KMS-11 (cell line): ENCODE measurements around the gene TAGLN3.

Experiments
- H2AFZ ChIP-seq: fragments of 200-600 bp; sonication (generic); 2 replicates; pipeline ENCODE4 v1.6.1; 2016; ENCODE audit warnings: antibody characterized with exemption, mixed run types, low read depth
- H3K27ac ChIP-seq: fragments of 200-600 bp; sonication (generic); 2 replicates; pipeline ENCODE4 v1.6.1; 2016; ENCODE audit warnings: mild to moderate bottlenecking, mixed run types
- H3K27me3 ChIP-seq: fragments of 200-600 bp; sonication (generic); 2 replicates; pipeline ENCODE4 v1.6.1; 2017; ENCODE audit warnings: mild to moderate bottlenecking, low read depth, mixed run types, moderate library complexity; ENCODE audit not compliant: insufficient read depth
- H3K36me3 ChIP-seq: fragments of 200-600 bp; sonication (generic); 2 replicates; pipeline ENCODE4 v1.6.1; 2017; ENCODE audit warnings: mild to moderate bottlenecking, mixed run types; ENCODE audit not compliant: insufficient read depth
- H3K4me1 ChIP-seq: fragments of 200-600 bp; sonication (generic); 2 replicates; pipeline ENCODE4 v1.6.1; 2016; ENCODE audit warnings: mild to moderate bottlenecking, low read depth, mixed run types; ENCODE audit not compliant: poor library complexity, severe bottlenecking
- H3K4me2 ChIP-seq: fragments of 200-600 bp; sonication (generic); 2 replicates; pipeline ENCODE4 v1.7.0; 2016; ENCODE audit warnings: mild to moderate bottlenecking, mixed run types
- H3K4me3 ChIP-seq: fragments of 200-600 bp; sonication (generic); IDR thresholded peaks from 2 replicates; pipeline ENCODE4 v1.6.1; 2017; ENCODE audit warnings: low read depth, low read length, mixed read lengths; ENCODE audit not compliant: insufficient read depth
- H3K79me2 ChIP-seq: fragments of 200-600 bp; sonication (generic); 2 replicates; pipeline ENCODE4 v1.6.1; 2016; ENCODE audit warnings: low read depth, mixed run types; ENCODE audit not compliant: insufficient read depth
- H3K9ac ChIP-seq: fragments of 200-600 bp; sonication (generic); 2 replicates; pipeline ENCODE4 v1.6.1; 2016; ENCODE audit warnings: mild to moderate bottlenecking, mixed run types
- H4K20me1 ChIP-seq: fragments of 200-600 bp; sonication (generic); 2 replicates; pipeline ENCODE4 v1.6.1; 2016; ENCODE audit warnings: mild to moderate bottlenecking, mixed run types; ENCODE audit not compliant: insufficient read depth
- CTCF ChIP-seq: fragments of 200-600 bp; sonication (generic); conservative IDR thresholded peaks from 2 replicates; pipeline ENCODE4 v1.6.1; 2017; ENCODE audit warnings: low read depth, mild to moderate bottlenecking, antibody characterized with exemption, low read length, moderate library complexity, mixed read lengths

The TAGLN3 gene

DNA sequence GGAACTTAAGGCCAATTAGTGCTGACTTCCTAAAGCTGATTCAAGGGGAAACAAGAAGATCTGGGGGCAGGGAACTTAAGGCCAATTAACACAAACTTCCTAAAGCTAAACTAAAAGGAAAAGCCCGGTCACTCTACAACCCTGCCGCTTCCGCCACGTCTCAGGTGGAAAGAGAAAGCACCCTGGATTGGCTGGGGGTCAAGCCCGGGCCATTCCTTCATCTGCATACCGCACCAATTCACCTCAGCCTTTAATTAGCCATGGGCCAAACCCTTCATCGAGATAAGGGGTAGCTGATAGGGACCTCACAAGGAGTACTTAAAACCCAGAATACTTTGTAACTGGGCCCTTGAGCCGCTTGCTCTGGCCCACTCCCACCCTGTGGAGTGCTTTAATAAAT, 50.2 kb downstream of the TAGLN3 start:
- no peak for TF ChIP-seq CTCF
- no peak overlapping the region for H2AFZ ChIP-seq

DNA sequence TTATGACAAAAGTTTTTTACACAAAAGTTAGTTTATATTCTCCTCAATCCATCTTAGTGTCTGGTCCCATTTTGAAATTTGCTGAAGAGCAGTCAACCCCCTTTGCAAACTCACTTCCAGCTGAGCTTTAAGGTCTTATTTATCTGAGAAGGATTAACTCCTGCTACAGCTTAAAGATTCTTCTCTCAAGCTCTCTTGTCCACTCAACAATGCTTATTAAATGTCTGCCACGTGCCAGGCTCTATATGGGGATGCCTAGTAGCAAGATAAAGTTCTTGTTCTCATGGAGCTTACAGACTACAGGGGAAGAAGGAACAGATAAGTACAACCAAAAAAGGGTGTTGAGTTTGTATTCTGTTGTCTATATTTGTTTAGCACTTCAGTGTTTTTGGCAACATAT, 54.5 kb downstream of the TAGLN3 start:
- no peaks in the 10 kb centered on the region for H3K27me3 ChIP-seq
- H3K27ac ChIP-seq = no peak overlapping the region
- no peaks in the 10 kb centered on the region for H4K20me1 ChIP-seq
- TF ChIP-seq CTCF = no peak
- no peaks in the 10 kb centered on the region for H3K4me1 ChIP-seq
- no peaks in the 10 kb centered on the region for H3K36me3 ChIP-seq
- H2AFZ ChIP-seq = no peak overlapping the region
- H3K79me2 ChIP-seq = no peaks in the 10 kb centered on the region
- no peak overlapping the region for H3K9ac ChIP-seq
- no peak overlapping the region for H3K4me3 ChIP-seq
- H3K4me2 ChIP-seq = no peak overlapping the region

More for the DNA sequence above, 50.2 kb downstream of the TAGLN3 start:
- no peaks in the 10 kb centered on the region for H3K27me3 ChIP-seq
- no peaks in the 10 kb centered on the region for H4K20me1 ChIP-seq
- no peaks in the 10 kb centered on the region for H3K79me2 ChIP-seq
- H3K4me2 ChIP-seq = no peak overlapping the region
- no peak overlapping the region for H3K4me3 ChIP-seq
- peaks cover 1% of the 10 kb centered on the region for H3K4me1 ChIP-seq
- H3K9ac ChIP-seq = no peak overlapping the region
- no peaks in the 10 kb centered on the region for H3K36me3 ChIP-seq
- no peak overlapping the region for H3K27ac ChIP-seq

DNA sequence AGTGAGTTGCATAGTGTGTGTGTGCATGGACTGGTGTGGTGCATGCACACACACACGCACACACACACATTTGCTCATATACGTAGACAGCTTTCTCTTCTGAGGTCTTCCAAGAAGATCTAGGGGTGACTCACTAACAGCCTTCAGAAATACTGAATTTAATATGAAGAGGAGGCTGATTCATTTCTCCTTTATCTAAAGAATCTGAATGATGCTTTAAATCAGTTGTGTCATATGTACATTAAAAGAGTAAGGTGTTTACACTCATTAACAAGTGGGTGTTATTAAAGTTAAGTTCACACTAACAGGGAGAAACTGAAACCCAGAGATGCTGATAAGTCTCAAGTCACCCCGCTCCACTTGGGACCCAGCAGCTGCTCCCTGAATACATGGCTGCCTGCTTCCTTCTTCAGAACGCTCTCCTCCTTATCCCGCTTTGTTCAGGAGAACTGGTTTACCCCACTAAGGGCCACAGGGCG, 57.8 kb downstream of the TAGLN3 start:
- no peaks in the 10 kb centered on the region for H3K36me3 ChIP-seq
- no peak overlapping the region for H3K27ac ChIP-seq
- no peaks in the 10 kb centered on the region for H3K79me2 ChIP-seq
- no peak overlapping the region for H2AFZ ChIP-seq
- H3K4me2 ChIP-seq = no peak overlapping the region
- no peak for TF ChIP-seq CTCF
- H3K4me1 ChIP-seq = no peaks in the 10 kb centered on the region
- no peak overlapping the region for H3K9ac ChIP-seq
- no peaks in the 10 kb centered on the region for H4K20me1 ChIP-seq
- H3K27me3 ChIP-seq = no peaks in the 10 kb centered on the region
- H3K4me3 ChIP-seq = no peak overlapping the region

- Histone ChIP-seq H3K9ac (no peak overlapping the region), H3K36me3 (no peaks in the 10 kb centered on the region), H3K27me3 (no peaks in the 10 kb centered on the region), H3K27ac (no peak overlapping the region), H3K79me2 (no peaks in the 10 kb centered on the region), H4K20me1 (no peaks in the 10 kb centered on the region), H3K4me3 (no peak overlapping the region), H2AFZ (no peak overlapping the region), H3K4me1 (no peaks in the 10 kb centered on the region), H3K4me2 (no peak overlapping the region)
- TF ChIP-seq CTCF = no peak
Measured at GRCh38 chr3:112059497-112059896, 60.8 kb downstream of the TAGLN3 start.
